ENCODE measurements around the gene CACNA1E.

- TF ChIP-seq POLR2A (IDR thresholded peaks at IDR 0.05) = no peak
- TF ChIP-seq, protein P1, sequence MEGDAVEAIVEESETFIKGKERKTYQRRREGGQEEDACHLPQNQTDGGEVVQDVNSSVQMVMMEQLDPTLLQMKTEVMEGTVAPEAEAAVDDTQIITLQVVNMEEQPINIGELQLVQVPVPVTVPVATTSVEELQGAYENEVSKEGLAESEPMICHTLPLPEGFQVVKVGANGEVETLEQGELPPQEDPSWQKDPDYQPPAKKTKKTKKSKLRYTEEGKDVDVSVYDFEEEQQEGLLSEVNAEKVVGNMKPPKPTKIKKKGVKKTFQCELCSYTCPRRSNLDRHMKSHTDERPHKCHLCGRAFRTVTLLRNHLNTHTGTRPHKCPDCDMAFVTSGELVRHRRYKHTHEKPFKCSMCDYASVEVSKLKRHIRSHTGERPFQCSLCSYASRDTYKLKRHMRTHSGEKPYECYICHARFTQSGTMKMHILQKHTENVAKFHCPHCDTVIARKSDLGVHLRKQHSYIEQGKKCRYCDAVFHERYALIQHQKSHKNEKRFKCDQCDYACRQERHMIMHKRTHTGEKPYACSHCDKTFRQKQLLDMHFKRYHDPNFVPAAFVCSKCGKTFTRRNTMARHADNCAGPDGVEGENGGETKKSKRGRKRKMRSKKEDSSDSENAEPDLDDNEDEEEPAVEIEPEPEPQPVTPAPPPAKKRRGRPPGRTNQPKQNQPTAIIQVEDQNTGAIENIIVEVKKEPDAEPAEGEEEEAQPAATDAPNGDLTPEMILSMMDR (IDR thresholded peaks at IDR 0.05) = no peak
Measured at GRCh38 chr1:181765451-181766026, 282.2 kb downstream of the CACNA1E start.

Measured in Peyer's patch (tissue), 4 donors.